Measurements from ENCODE around the gene LMO1.

LMO1 gene

GRCh38 chr11:8224711-8225110, 39.0 kb downstream of the LMO1 start:
- no peak overlapping the region for H3K27ac Mint-ChIP-seq
- DNase-seq (no peak), ATAC-seq (replicated peaks) (no peak)
- H3K36me3 Mint-ChIP-seq: no peaks in the 10 kb centered on the region
- H3K9me3 Mint-ChIP-seq: no peaks in the 10 kb centered on the region
- peaks cover 0 to 9% of the 10 kb centered on the region in 2 donors for H3K27me3 Mint-ChIP-seq
- no peak overlapping the region for H3K4me3 Mint-ChIP-seq
- peaks cover 3 to 7% of the 10 kb centered on the region in 2 donors for H3K4me1 Mint-ChIP-seq

DNA sequence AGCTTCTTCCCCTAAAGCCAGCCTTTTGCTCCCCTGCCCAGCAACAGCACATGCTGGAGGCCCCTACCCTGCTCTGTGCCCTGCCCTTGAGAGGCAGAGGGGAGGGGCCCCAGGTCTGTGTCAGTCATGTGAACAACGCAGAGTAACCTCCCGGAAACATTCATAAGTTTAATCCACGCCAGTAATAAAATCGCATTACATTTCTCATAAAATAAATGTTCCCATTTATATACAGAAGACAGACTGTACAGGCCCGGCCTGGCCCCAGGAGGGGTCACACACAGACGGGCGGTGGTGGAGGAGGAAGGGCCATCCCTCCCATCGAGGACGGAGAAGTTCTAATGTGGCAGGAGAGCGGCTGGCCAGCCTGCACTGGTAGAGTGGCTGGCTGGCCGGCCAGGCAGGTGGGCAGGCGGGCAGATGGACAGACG, 39.5 kb downstream of the LMO1 start:
- ATAC-seq (replicated peaks): no peak
- H3K4me1 Mint-ChIP-seq: peaks cover 3 to 7% of the 10 kb centered on the region in 2 donors
- peaks cover 0 to 9% of the 10 kb centered on the region in 2 donors for H3K27me3 Mint-ChIP-seq
- H3K9me3 Mint-ChIP-seq: no peaks in the 10 kb centered on the region
- H3K4me3 Mint-ChIP-seq: no peak overlapping the region
- no peak for DNase-seq
- no peak overlapping the region for H3K27ac Mint-ChIP-seq
- H3K36me3 Mint-ChIP-seq: no peaks in the 10 kb centered on the region

DNA sequence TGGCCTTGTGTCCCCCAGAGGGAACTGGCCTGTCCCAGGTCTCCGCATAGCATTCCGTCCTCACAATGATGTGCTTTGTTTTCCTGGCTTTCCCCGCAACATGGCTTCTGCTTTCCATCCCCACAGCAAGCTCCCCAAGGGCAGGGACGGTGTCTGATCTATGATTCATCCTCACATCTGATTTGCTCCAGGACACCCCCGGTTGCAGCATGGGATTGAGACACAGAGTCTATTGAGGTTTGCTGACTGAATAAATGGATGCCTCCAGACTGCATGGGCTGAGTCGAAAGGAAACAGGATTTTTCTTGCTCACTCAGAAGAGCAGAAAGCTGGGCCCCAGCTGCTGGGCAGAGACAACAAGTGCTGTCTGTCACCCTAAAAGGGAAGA, 40.2 kb downstream of the LMO1 start:
- Mint-ChIP-seq H3K4me3 (no peak overlapping the region), H3K9me3 (no peaks in the 10 kb centered on the region), H3K36me3 (no peaks in the 10 kb centered on the region), H3K27ac (no peak overlapping the region), H3K4me1 (peaks cover 3 to 7% of the 10 kb centered on the region in 2 donors), H3K27me3 (peaks cover 0 to 9% of the 10 kb centered on the region in 2 donors)
- ATAC-seq (replicated peaks) (peak in 1 of 2 donors; percentile 12), DNase-seq (no peak)

GRCh38 chr11:8222820-8223512, 40.7 kb downstream of the LMO1 start:
- H3K36me3 Mint-ChIP-seq: no peaks in the 10 kb centered on the region
- no peak for DNase-seq
- no peak overlapping the region for H3K27ac Mint-ChIP-seq
- peaks cover 3 to 7% of the 10 kb centered on the region in 2 donors for H3K4me1 Mint-ChIP-seq
- peak in 1 of 2 donors; percentile 23 for ATAC-seq (replicated peaks)
- H3K27me3 Mint-ChIP-seq: peaks cover 0 to 9% of the 10 kb centered on the region in 2 donors
- H3K4me3 Mint-ChIP-seq: no peak overlapping the region
- no peaks in the 10 kb centered on the region for H3K9me3 Mint-ChIP-seq

GRCh38 chr11:8221917-8222495, 41.7 kb downstream of the LMO1 start:
- no peaks in the 10 kb centered on the region for H3K9me3 Mint-ChIP-seq
- no peaks in the 10 kb centered on the region for H3K36me3 Mint-ChIP-seq
- H3K4me1 Mint-ChIP-seq: peaks cover 3 to 7% of the 10 kb centered on the region in 2 donors
- ATAC-seq (replicated peaks) (no peak), DNase-seq (no peak)
- no peak overlapping the region for H3K4me3 Mint-ChIP-seq
- no peak overlapping the region for H3K27ac Mint-ChIP-seq
- H3K27me3 Mint-ChIP-seq: peaks cover 0 to 9% of the 10 kb centered on the region in 2 donors

- DNase-seq: no peak
- H3K27ac Mint-ChIP-seq: no peak overlapping the region
- H3K9me3 Mint-ChIP-seq: no peaks in the 10 kb centered on the region
- H3K27me3 Mint-ChIP-seq: peaks cover 0 to 9% of the 10 kb centered on the region in 2 donors
- H3K36me3 Mint-ChIP-seq: no peaks in the 10 kb centered on the region
- H3K4me3 Mint-ChIP-seq: no peak overlapping the region
- no peak for ATAC-seq (replicated peaks)
- H3K4me1 Mint-ChIP-seq: peaks cover 3 to 7% of the 10 kb centered on the region in 2 donors
These were observed 42.5 kb downstream of the LMO1 start for GRCh38 chr11:8221046-8221723.

- Mint-ChIP-seq H3K4me3 (no peak overlapping the region), H3K27ac (no peak overlapping the region), H3K27me3 (peaks cover 0 to 6% of the 10 kb centered on the region in 2 donors), H3K4me1 (peaks cover under 1 to 2% of the 10 kb centered on the region in 2 donors), H3K9me3 (no peaks in the 10 kb centered on the region), H3K36me3 (no peaks in the 10 kb centered on the region)
- DNase-seq: no peak
- no peak for ATAC-seq (replicated peaks)
These were observed 43.2 kb downstream of the LMO1 start for GRCh38 chr11:8220261-8221045.

- no peak overlapping the region for H3K27ac Mint-ChIP-seq
- H3K9me3 Mint-ChIP-seq: no peaks in the 10 kb centered on the region
- no peak for DNase-seq
- no peaks in the 10 kb centered on the region for H3K4me1 Mint-ChIP-seq
- no peaks in the 10 kb centered on the region for H3K36me3 Mint-ChIP-seq
- peak; percentile 72 to 73 for ATAC-seq (replicated peaks)
- peaks cover 0 to 4% of the 10 kb centered on the region in 2 donors for H3K27me3 Mint-ChIP-seq
- no peak overlapping the region for H3K4me3 Mint-ChIP-seq
These were observed 44.2 kb downstream of the LMO1 start for GRCh38 chr11:8219257-8220021.

DNA sequence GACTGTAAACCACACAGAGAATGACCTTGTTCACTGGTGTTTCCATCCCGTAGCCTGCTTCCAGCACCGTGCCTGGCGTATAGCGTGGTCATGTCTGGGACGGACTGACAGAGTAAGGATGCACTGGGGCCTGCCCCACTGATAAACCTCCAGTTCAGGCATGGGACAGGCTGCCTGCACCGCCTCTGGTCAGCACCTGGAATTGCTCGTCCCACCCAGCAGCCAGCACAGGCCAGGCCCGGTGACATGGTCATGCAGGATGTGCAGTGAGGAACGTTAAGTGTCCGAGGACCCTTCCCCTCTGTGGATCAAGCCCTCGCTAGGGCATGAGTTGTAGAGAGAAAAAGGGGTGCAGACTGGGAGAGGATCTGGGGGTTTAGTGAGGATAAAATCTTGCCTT, 44.8 kb downstream of the LMO1 start:
- ATAC-seq (replicated peaks) (no peak), DNase-seq (no peak)
- H3K4me1 Mint-ChIP-seq: no peaks in the 10 kb centered on the region
- H3K36me3 Mint-ChIP-seq: no peaks in the 10 kb centered on the region
- no peak overlapping the region for H3K4me3 Mint-ChIP-seq
- no peaks in the 10 kb centered on the region for H3K9me3 Mint-ChIP-seq
- H3K27ac Mint-ChIP-seq: no peak overlapping the region
- H3K27me3 Mint-ChIP-seq: no peaks in the 10 kb centered on the region

GRCh38 chr11:8218409-8218808, 45.3 kb downstream of the LMO1 start:
- DNase-seq (no peak), ATAC-seq (replicated peaks) (no peak)
- H3K36me3 Mint-ChIP-seq: no peaks in the 10 kb centered on the region
- H3K4me1 Mint-ChIP-seq: no peaks in the 10 kb centered on the region
- H3K27me3 Mint-ChIP-seq: no peaks in the 10 kb centered on the region
- no peak overlapping the region for H3K27ac Mint-ChIP-seq
- no peaks in the 10 kb centered on the region for H3K9me3 Mint-ChIP-seq
- no peak overlapping the region for H3K4me3 Mint-ChIP-seq

- no peak overlapping the region for H3K27ac Mint-ChIP-seq
- ATAC-seq (replicated peaks) (no peak), DNase-seq (no peak)
- no peaks in the 10 kb centered on the region for H3K27me3 Mint-ChIP-seq
- H3K36me3 Mint-ChIP-seq: no peaks in the 10 kb centered on the region
- H3K4me3 Mint-ChIP-seq: no peak overlapping the region
- H3K9me3 Mint-ChIP-seq: no peaks in the 10 kb centered on the region
- no peaks in the 10 kb centered on the region for H3K4me1 Mint-ChIP-seq
These were observed 45.8 kb downstream of the LMO1 start for GRCh38 chr11:8217926-8218325.

DNA sequence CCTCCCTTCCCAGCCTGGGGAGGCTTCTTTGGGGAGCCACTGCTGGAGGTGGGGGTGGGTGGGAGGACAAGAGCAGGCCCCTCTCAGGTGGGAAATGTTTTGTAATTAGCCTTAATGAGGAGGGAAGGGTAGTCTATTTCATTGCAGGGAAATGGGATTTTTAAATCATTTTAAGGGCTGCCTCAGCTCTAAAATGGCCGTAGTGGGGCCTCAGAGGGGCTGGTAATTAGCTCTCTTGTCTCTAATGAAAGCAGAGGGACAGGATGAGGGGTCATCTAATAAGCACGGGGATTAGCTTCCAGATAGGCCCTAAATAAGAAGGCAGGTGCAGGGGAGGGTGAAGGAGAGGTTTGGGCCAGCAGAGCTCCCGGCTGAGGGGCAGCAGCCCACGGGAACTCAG, 46.5 kb downstream of the LMO1 start:
- Mint-ChIP-seq H3K27ac (no peak overlapping the region), H3K27me3 (no peaks in the 10 kb centered on the region), H3K36me3 (no peaks in the 10 kb centered on the region), H3K9me3 (no peaks in the 10 kb centered on the region), H3K4me1 (no peaks in the 10 kb centered on the region), H3K4me3 (no peak overlapping the region)
- DNase-seq (no peak), ATAC-seq (replicated peaks) (no peak)

DNA sequence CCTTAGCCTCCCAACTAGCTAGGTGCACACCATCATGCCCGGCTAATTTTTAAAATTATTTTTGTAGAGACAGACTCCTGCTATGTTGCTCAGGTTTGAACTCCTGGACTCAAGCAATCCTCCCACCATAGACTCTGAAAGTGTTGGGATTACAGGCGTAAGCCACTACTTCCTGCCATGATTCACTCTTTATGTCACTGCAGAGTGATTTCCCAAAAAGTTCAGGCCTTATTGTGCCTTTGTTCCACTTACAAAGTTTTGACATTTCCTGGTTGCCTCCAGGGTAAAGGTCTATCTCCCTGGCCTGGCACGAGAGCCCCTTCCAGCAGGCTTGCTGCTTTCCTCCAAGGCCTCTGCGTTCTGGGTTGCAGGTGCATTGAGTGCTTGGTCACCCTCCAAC, 50.3 kb downstream of the LMO1 start:
- Mint-ChIP-seq H3K36me3 (no peaks in the 10 kb centered on the region), H3K9me3 (no peaks in the 10 kb centered on the region), H3K27me3 (no peaks in the 10 kb centered on the region), H3K27ac (no peak overlapping the region), H3K4me1 (peaks cover 0 to 6% of the 10 kb centered on the region in 2 donors), H3K4me3 (no peak overlapping the region)
- DNase-seq (no peak), ATAC-seq (replicated peaks) (no peak)
